DND-41 (cell line): ENCODE data around the gene CYB5R2.

Experiments used
- ATAC-seq: fragments of 200-7000 bp; cut with Tn5 transposase; 3 replicates; pipeline ENCODE4 v1.9.1; 2021; ENCODE audit warnings: low read depth; ENCODE audit not compliant: insufficient read depth
- DNase-seq: peaks from one replicate; pipeline ENCODE4 v3.0.0-alpha.2; 2020
- H2AFZ ChIP-seq: 2 replicates; pipeline ENCODE4 v1.6.0; 2012; ENCODE audit warnings: low read depth, low read length
- H3K27ac ChIP-seq: 2 replicates; pipeline ENCODE4 v1.5.1; 2012; ENCODE audit warnings: low read length, inconsistent platforms
- H3K27me3 ChIP-seq: fragments of 200-600 bp; sonication (generic); 2 replicates; pipeline ENCODE4 v1.6.0; 2012; ENCODE audit warnings: low read length, mild to moderate bottlenecking, inconsistent platforms; ENCODE audit not compliant: insufficient read depth, poor library complexity
- H3K36me3 ChIP-seq: 2 replicates; pipeline ENCODE4 v1.5.1; 2012; ENCODE audit warnings: low read length, inconsistent platforms; ENCODE audit not compliant: insufficient read depth
- H3K4me1 ChIP-seq: 2 replicates; pipeline ENCODE4 v1.5.1; 2012; ENCODE audit warnings: mild to moderate bottlenecking, low read length; ENCODE audit not compliant: insufficient read depth
- H3K4me2 ChIP-seq: 2 replicates; pipeline ENCODE4 v1.6.0; 2012; ENCODE audit warnings: mild to moderate bottlenecking, moderate library complexity, low read length, inconsistent platforms; ENCODE audit not compliant: insufficient read depth
- H3K4me3 ChIP-seq, 2 experiments: fragments of 200-600 bp in 1 of 2; shearing (Covaris generic) in 1 of 2; 2 replicates each; pipeline ENCODE4 v1.5.1; 2012 to 2016; ENCODE audit warnings: inconsistent platforms in 2 of 2, low read length in 2 of 2, mild to moderate bottlenecking in 2 of 2, low read depth in 1 of 2, moderate library complexity in 1 of 2
- H3K79me2 ChIP-seq: 2 replicates; pipeline ENCODE4 v1.6.0; 2012; ENCODE audit warnings: low read length, inconsistent platforms; ENCODE audit not compliant: insufficient read depth
- H3K9ac ChIP-seq: 2 replicates; pipeline ENCODE4 v1.6.0; 2012; ENCODE audit warnings: low read depth, mild to moderate bottlenecking, inconsistent platforms, low read length, moderate library complexity
- H3K9me3 ChIP-seq: 2 replicates; pipeline ENCODE4 v1.5.1; 2012; ENCODE audit warnings: low read length, moderate library complexity, mild to moderate bottlenecking, inconsistent platforms; ENCODE audit not compliant: insufficient read depth, severe bottlenecking
- H4K20me1 ChIP-seq: 2 replicates; pipeline ENCODE4 v1.6.0; 2012; ENCODE audit warnings: low read length; ENCODE audit not compliant: insufficient read depth
- EZH2 ChIP-seq: IDR thresholded peaks from 3 replicates; pipeline ENCODE4 v1.6.1; 2012; ENCODE audit warnings: borderline replicate concordance, low read depth, mild to moderate bottlenecking, moderate library complexity, low read length, inconsistent platforms; ENCODE audit not compliant: severe bottlenecking
- TF ChIP-seq, protein P1 (sequence below): IDR thresholded peaks from 2 replicates; pipeline ENCODE4 v1.5.1; 2012; ENCODE audit warnings: borderline replicate concordance, low read length, moderate library complexity, mild to moderate bottlenecking; ENCODE audit not compliant: poor library complexity, severe bottlenecking; ENCODE audit errors: extremely low read depth

Gene CYB5R2

DNA sequence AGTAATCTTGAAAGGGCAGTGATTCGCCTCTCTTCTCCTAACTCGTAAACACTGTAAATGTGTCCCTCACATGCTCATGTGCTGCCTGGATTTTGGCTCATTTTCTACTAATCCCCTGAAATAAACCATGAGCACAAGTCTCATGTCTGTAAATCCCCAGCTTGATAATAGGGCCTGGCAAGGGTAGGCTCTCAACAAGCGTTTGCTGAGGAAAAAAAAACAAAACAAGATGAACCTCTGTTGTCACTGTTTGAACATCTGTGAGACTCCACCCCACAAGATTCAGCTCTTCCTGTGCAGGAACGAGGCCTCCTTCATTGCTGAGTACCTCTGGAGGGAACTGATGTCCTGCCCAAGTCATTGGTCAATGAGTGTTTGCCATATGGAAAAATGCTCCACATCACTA is 4.5 kb upstream of the CYB5R2 start:
- no peak overlapping the region for H2AFZ ChIP-seq
- TF ChIP-seq EZH2, result no peak
- TF ChIP-seq, protein P1, sequence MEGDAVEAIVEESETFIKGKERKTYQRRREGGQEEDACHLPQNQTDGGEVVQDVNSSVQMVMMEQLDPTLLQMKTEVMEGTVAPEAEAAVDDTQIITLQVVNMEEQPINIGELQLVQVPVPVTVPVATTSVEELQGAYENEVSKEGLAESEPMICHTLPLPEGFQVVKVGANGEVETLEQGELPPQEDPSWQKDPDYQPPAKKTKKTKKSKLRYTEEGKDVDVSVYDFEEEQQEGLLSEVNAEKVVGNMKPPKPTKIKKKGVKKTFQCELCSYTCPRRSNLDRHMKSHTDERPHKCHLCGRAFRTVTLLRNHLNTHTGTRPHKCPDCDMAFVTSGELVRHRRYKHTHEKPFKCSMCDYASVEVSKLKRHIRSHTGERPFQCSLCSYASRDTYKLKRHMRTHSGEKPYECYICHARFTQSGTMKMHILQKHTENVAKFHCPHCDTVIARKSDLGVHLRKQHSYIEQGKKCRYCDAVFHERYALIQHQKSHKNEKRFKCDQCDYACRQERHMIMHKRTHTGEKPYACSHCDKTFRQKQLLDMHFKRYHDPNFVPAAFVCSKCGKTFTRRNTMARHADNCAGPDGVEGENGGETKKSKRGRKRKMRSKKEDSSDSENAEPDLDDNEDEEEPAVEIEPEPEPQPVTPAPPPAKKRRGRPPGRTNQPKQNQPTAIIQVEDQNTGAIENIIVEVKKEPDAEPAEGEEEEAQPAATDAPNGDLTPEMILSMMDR, result no peak
- no peak overlapping the region for H3K4me2 ChIP-seq
- H3K9me3 ChIP-seq, result no peaks in the 10 kb centered on the region
- no peaks in the 10 kb centered on the region for H3K36me3 ChIP-seq
- H3K9ac ChIP-seq, result no peak overlapping the region
- no peak for DNase-seq
- no peaks in the 10 kb centered on the region for H3K79me2 ChIP-seq
- H3K4me3 ChIP-seq, result no peak overlapping the region
- no peaks in the 10 kb centered on the region for H4K20me1 ChIP-seq
- H3K27me3 ChIP-seq, result peaks cover 4% of the 10 kb centered on the region
- ATAC-seq, result no peak
- no peaks in the 10 kb centered on the region for H3K4me1 ChIP-seq
- no peak overlapping the region for H3K27ac ChIP-seq

GRCh38 chr11:7677071-7677470 is 3.8 kb upstream of the CYB5R2 start:
- DNase-seq, result no peak
- Histone ChIP-seq H3K27ac (no peak overlapping the region), H3K9me3 (no peaks in the 10 kb centered on the region), H3K4me3 (no peak overlapping the region), H2AFZ (no peak overlapping the region), H3K9ac (no peak overlapping the region), H3K79me2 (no peaks in the 10 kb centered on the region), H3K27me3 (peaks cover 4% of the 10 kb centered on the region), H3K4me2 (no peak overlapping the region), H3K36me3 (no peaks in the 10 kb centered on the region), H4K20me1 (no peaks in the 10 kb centered on the region), H3K4me1 (no peaks in the 10 kb centered on the region)
- no peak for ATAC-seq
- no peak for TF ChIP-seq EZH2
- TF ChIP-seq, protein P1, result no peak

- Histone ChIP-seq H3K79me2 (no peaks in the 10 kb centered on the region), H3K4me3 (no peak overlapping the region), H3K4me1 (no peaks in the 10 kb centered on the region), H3K27ac (no peak overlapping the region), H3K36me3 (no peaks in the 10 kb centered on the region), H3K27me3 (peaks cover 4% of the 10 kb centered on the region), H4K20me1 (no peaks in the 10 kb centered on the region), H2AFZ (no peak overlapping the region), H3K9me3 (no peaks in the 10 kb centered on the region), H3K9ac (no peak overlapping the region), H3K4me2 (no peak overlapping the region)
- no peak for DNase-seq
- ATAC-seq, result no peak
- no peak for TF ChIP-seq EZH2
- TF ChIP-seq, protein P1, result no peak
These were observed 2.3 kb upstream of the CYB5R2 start for GRCh38 chr11:7675631-7676030.
